OCI-LY3 (cell line): Measurements from ENCODE around the gene CAPN15.
"Not testable (repeated sequence)": the region's sequence is repeated elsewhere in the genome, so short reads cannot be mapped to it uniquely, and the experiment has no call there.

Experiments used
- H2AFZ ChIP-seq: fragments of 200-600, 300-600 bp; shearing (Covaris generic); 2 replicates; pipeline ENCODE4 v1.6.0; 2014; ENCODE audit warnings: antibody characterized with exemption, low read depth, low read length
- H3K27ac ChIP-seq: fragments of 200-600, 300-600 bp; sonication (generic); 2 replicates; pipeline ENCODE4 v1.5.1; 2014; ENCODE audit warnings: mild to moderate bottlenecking, low read length, moderate library complexity, mixed read lengths
- H3K27me3 ChIP-seq: fragments of 200-600, 300-600 bp; sonication (generic); 2 replicates; pipeline ENCODE4 v1.6.1; 2014; ENCODE audit warnings: low read depth, low read length, mixed read lengths
- H3K36me3 ChIP-seq: fragments of 200-600, 300-600 bp; sonication (generic); replicated peaks from 2 replicates; pipeline ENCODE3; 2014; ENCODE audit warnings: low read depth, low read length, mixed read lengths
- H3K4me1 ChIP-seq: fragments of 300-600, 200-600 bp; sonication (generic); 2 replicates; pipeline ENCODE4 v1.6.1; 2014; ENCODE audit warnings: low read length, mixed read lengths
- H3K4me2 ChIP-seq: fragments of 200-600, 300-600 bp; sonication (generic); 2 replicates; pipeline ENCODE4 v1.6.1; 2014; ENCODE audit warnings: low read length, mixed read lengths
- H3K4me3 ChIP-seq: fragments of 300-600, 200-600 bp; sonication (generic); 2 replicates; pipeline ENCODE4 v1.5.1; 2014; ENCODE audit warnings: antibody characterized with exemption, mild to moderate bottlenecking, low read length, moderate library complexity
- H3K79me2 ChIP-seq: fragments of 300-600, 200-600 bp; shearing (Covaris generic); 2 replicates; pipeline ENCODE4 v1.6.1; 2014; ENCODE audit warnings: mild to moderate bottlenecking, low read length, mixed read lengths
- H3K9ac ChIP-seq: fragments of 300-600, 200-600 bp; shearing (Covaris generic); 2 replicates; pipeline ENCODE4 v1.6.0; 2014; ENCODE audit warnings: mild to moderate bottlenecking, low read length, moderate library complexity
- H3K9me3 ChIP-seq: fragments of 200-600, 300-600 bp; shearing (Covaris generic); 2 replicates; pipeline ENCODE4 v1.6.1; 2014; ENCODE audit warnings: low read length, mixed read lengths; ENCODE audit not compliant: insufficient read depth
- H4K20me1 ChIP-seq: fragments of 200-600, 300-600 bp; sonication (generic); 2 replicates; pipeline ENCODE4 v1.6.1; 2016; ENCODE audit warnings: low read length, mixed read lengths; ENCODE audit not compliant: insufficient read depth
- CTCF ChIP-seq: fragments of 200-600, 300-600 bp; sonication (generic); IDR thresholded peaks from 2 replicates; pipeline ENCODE4 v1.5.1; 2014; ENCODE audit warnings: antibody characterized with exemption, low read length, low read depth
- EZH2phosphoT487 ChIP-seq: fragments of 200-600 bp; shearing (Covaris generic); IDR thresholded peaks from 2 replicates; pipeline ENCODE4 v1.6.1; 2018; ENCODE audit warnings: antibody characterized with exemption, mixed run types, low read depth

The CAPN15 gene

GRCh38 chr16:505479-506245, 21.9 kb upstream of the CAPN15 start:
- Histone ChIP-seq H3K36me3 (peaks cover 11% of the 10 kb centered on the region), H3K4me1 (peaks cover 10% of the 10 kb centered on the region), H3K4me2 (no peak overlapping the region), H3K79me2 (no peaks in the 10 kb centered on the region), H3K4me3 (no peak overlapping the region), H2AFZ (no peak overlapping the region), H4K20me1 (no peaks in the 10 kb centered on the region), H3K9ac (no peak overlapping the region), H3K9me3 (no peaks in the 10 kb centered on the region), H3K27me3 (no peaks in the 10 kb centered on the region), H3K27ac (no peak overlapping the region)
- TF ChIP-seq CTCF: no peak
- TF ChIP-seq EZH2phosphoT487: no peak

DNA sequence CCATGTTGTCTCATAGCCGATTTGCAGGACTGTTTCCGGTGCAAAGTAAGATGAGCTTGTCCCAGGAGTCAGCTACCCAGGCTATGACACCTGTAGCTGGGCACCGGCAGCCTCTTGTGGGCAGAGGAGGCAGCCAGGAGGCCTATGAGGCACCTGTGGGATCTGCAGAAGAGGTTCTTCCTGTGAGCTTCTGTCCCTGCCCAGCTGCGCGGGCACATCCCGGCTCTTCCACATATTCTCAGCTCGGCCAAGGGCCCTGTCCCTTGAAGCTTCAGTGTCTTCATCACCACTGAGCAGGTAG, 21.3 kb upstream of the CAPN15 start:
- TF ChIP-seq CTCF: no peak
- no peak for TF ChIP-seq EZH2phosphoT487
- Histone ChIP-seq H3K9ac (no peak overlapping the region), H4K20me1 (no peaks in the 10 kb centered on the region), H3K36me3 (peaks cover 11% of the 10 kb centered on the region), H3K9me3 (no peaks in the 10 kb centered on the region), H3K27me3 (no peaks in the 10 kb centered on the region), H3K79me2 (no peaks in the 10 kb centered on the region), H3K4me1 (peaks cover 10% of the 10 kb centered on the region), H3K4me2 (no peak overlapping the region), H3K27ac (no peak overlapping the region), H3K4me3 (no peak overlapping the region), H2AFZ (no peak overlapping the region)

DNA sequence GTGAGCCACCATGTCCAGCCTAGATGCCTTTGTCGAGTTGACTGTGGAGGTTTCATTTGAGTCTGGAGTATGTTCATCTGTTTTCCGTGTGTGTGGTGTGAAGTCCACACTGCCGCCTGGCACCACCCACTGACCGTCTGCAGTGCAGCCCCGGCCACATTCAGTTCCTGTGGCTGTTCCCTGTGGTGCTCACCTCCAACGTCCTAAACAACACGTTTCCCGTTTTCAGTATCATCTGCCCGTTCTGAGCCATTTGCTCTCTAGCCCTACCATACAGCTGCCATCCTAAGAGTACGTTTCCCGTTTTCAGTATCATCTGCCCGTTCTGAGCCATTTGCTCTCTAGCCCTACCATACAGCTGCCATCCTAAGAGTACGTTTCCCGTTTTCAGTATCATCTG, 20.0 kb upstream of the CAPN15 start:
- H3K27me3 ChIP-seq, H2AFZ ChIP-seq: not testable (repeated sequence)

GRCh38 chr16:507996-508395, 19.5 kb upstream of the CAPN15 start:
- TF ChIP-seq EZH2phosphoT487 (no peak), CTCF (no peak)
- Histone ChIP-seq H4K20me1 (no peaks in the 10 kb centered on the region), H3K27me3 (no peaks in the 10 kb centered on the region), H3K36me3 (peaks cover 11% of the 10 kb centered on the region), H2AFZ (no peak overlapping the region), H3K9ac (no peak overlapping the region), H3K27ac (peak overlapping the region; percentile 46; the same call in 1 of the 2 replicates), H3K4me1 (peaks cover 10% of the 10 kb centered on the region), H3K79me2 (no peaks in the 10 kb centered on the region), H3K9me3 (no peaks in the 10 kb centered on the region), H3K4me2 (peak overlapping the region; percentile 56), H3K4me3 (peak overlapping the region; percentile 34; the same call in 1 of the 2 replicates)

More for the DNA sequence above, 20.0 kb upstream of the CAPN15 start:
- H3K4me3 ChIP-seq, H3K9me3 ChIP-seq, H3K4me1 ChIP-seq, H3K9ac ChIP-seq, H4K20me1 ChIP-seq, H3K79me2 ChIP-seq: not testable (repeated sequence)
- peak overlapping the region; percentile 56 for H3K4me2 ChIP-seq
- peaks cover 11% of the 10 kb centered on the region for H3K36me3 ChIP-seq
- H3K27ac ChIP-seq: peak overlapping the region; percentile 46
